Measurements from ENCODE around the gene NDUFS5. TPM values are rescaled to one million over a fixed set of nuclear protein-coding genes. Genes with fewer than 3 reads are reported as not detected.

Gene NDUFS5
- total RNA-seq, 4 donors from 2014 or later = 202 to 542 (median 255) TPM

- whole genome bisulfite sequencing, 2 donors = 98 to 100% methylated on average over 4 of the region's 4 CpGs
- no peak overlapping the region for H3K4me3 ChIP-seq (ENCODE audit: low read depth, poor library complexity, severe bottlenecking)
- intact Hi-C loops (cut with DNase I; ENCODE audit: low total_unique reads) = no loop called here
- no peak for DNase-seq (ENCODE audit: low spot score in 2 of 2)
- TF ChIP-seq CTCF (IDR thresholded peaks at IDR 0.05) = no peak
- no peak for TF ChIP-seq POLR2A (IDR thresholded peaks at IDR 0.05)
Measured at GRCh38 chr1:39082811-39083576, 56.8 kb downstream of the NDUFS5 start.

- no peak overlapping the region for H3K4me3 ChIP-seq (ENCODE audit: low read depth, poor library complexity, severe bottlenecking)
- TF ChIP-seq POLR2A (IDR thresholded peaks at IDR 0.05) (no peak), CTCF (IDR thresholded peaks at IDR 0.05) (no peak)
- intact Hi-C loops (cut with DNase I; ENCODE audit: low total_unique reads) = no loop called here
- DNase-seq (ENCODE audit: low spot score in 2 of 2) = no peak
- WGBS, 2 donors = 92 to 97% methylated on average over 17 of the region's 17 CpGs
Measured at GRCh38 chr1:39084191-39084590, 58.0 kb downstream of the NDUFS5 start.

Other genes starting within 250 kb of the NDUFS5 start
- 10 to 100 TPM; 19.5 to 27.7 (median 21.6) TPM for gene RRAGC, start 166.6 kb upstream of the NDUFS5 start, total RNA-seq
- gene MYCBP, start 153.0 kb upstream of the NDUFS5 start, total RNA-seq = 10 to 100 TPM; 14.6 to 27.3 (median 16.6) TPM
- under 1 TPM in 3 of 4 donors, not detected in 1; 0.19 to 0.89 (median 0.22) TPM for gene GJA9, start 144.8 kb upstream of the NDUFS5 start, total RNA-seq
- 10 to 100 TPM; 17.0 to 30.6 (median 22.2) TPM for gene RHBDL2, start 84.5 kb upstream of the NDUFS5 start, total RNA-seq
- 10 to 100 TPM; 22.3 to 36.8 (median 28.7) TPM for gene AKIRIN1, start 35.1 kb upstream of the NDUFS5 start, total RNA-seq
- 100 to 1,000 TPM; 427 to 686 (median 463) TPM for gene MACF1, start 178.3 kb downstream of the NDUFS5 start, total RNA-seq